A549 (cell line): Measurements from ENCODE around the gene MORN1.

Experiments
- EP300 ChIP-seq, 2 experiments: fragments of >200 bp; sonication (Bioruptor Twin); formaldehyde crosslinking; IDR thresholded peaks; 2 replicates in 1 of 2; 3 replicates in 1 of 2; pipeline ENCODE4 v1.6.1; 2016 to 2017
- HOXB13 ChIP-seq: fragments of 250-450 bp; sonication (Bioruptor Pico); IDR thresholded peaks from 2 replicates; pipeline ENCODE4 v1.5.0; 2020; ENCODE audit warnings: low read depth, mild to moderate bottlenecking, moderate library complexity
- JUN ChIP-seq, 2 experiments: fragments of >200 bp; sonication (Bioruptor Twin); formaldehyde crosslinking; IDR thresholded peaks; 2 replicates in 1 of 2; 3 replicates in 1 of 2; pipeline ENCODE4 v1.6.1; 2016 to 2017
- KDM1A ChIP-seq: fragments of 200-600 bp; sonication (generic); IDR thresholded peaks from 2 replicates; pipeline ENCODE4 v1.6.1; 2016; ENCODE audit warnings: low read depth, mild to moderate bottlenecking
- KDM5A ChIP-seq: fragments of 200-600 bp; sonication (generic); IDR thresholded peaks from 2 replicates; pipeline ENCODE4 v1.6.1; 2016; ENCODE audit warnings: antibody characterized with exemption, mild to moderate bottlenecking
- POLR2A ChIP-seq: IDR thresholded peaks from 2 replicates; pipeline ENCODE4 v1.6.1; 2012; ENCODE audit warnings: mild to moderate bottlenecking, low read length
- RAD21 ChIP-seq, 2 experiments: fragments of >200 bp in 1 of 2; sonication (Bioruptor Twin) in 1 of 2; formaldehyde crosslinking in 1 of 2; IDR thresholded peaks in 1 of 2; conservative IDR thresholded peaks in 1 of 2; 2 replicates in 1 of 2; 3 replicates in 1 of 2; pipeline ENCODE4 v1.6.1; 2012 to 2018; ENCODE audit warnings: inconsistent platforms in 1 of 2
- RNF2 ChIP-seq: fragments of 200-600 bp; sonication (generic); IDR thresholded peaks from 2 replicates; pipeline ENCODE4 v1.6.1; 2016; ENCODE audit warnings: low read depth, mild to moderate bottlenecking, antibody characterized with exemption, moderate library complexity, borderline replicate concordance
- ZFP36 ChIP-seq: fragments of 450-650 bp; IDR thresholded peaks from 2 replicates; pipeline ENCODE4 v1.6.1; 2014; ENCODE audit warnings: borderline replicate concordance; ENCODE audit not compliant: partially characterized antibody
- ZNF302 ChIP-seq: fragments of 250-450 bp; sonication (Bioruptor Pico); IDR thresholded peaks from 2 replicates; pipeline ENCODE4 v1.9.0; 2021; ENCODE audit warnings: inconsistent platforms, mild to moderate bottlenecking, moderate library complexity
- TF ChIP-seq, protein P1 (sequence below): fragments of >200 bp; sonication (Bioruptor Twin); formaldehyde crosslinking; IDR thresholded peaks from 3 replicates; pipeline ENCODE4 v1.5.1; 2016
- TF ChIP-seq, protein P2 (sequence below): IDR thresholded peaks from 2 replicates; pipeline ENCODE4 v1.6.1; 2012
- TF ChIP-seq, protein P3 (sequence below): fragments of 200-600 bp; sonication (generic); IDR thresholded peaks from 2 replicates; pipeline ENCODE4 v1.6.1; 2016; ENCODE audit warnings: antibody characterized with exemption, mild to moderate bottlenecking, moderate library complexity
- TF ChIP-seq, protein P4 (sequence below): fragments of 150-350 bp; IDR thresholded peaks from 2 replicates; pipeline ENCODE4 v1.6.1; 2014; ENCODE audit warnings: low read depth, mild to moderate bottlenecking, low read length

DNA sequence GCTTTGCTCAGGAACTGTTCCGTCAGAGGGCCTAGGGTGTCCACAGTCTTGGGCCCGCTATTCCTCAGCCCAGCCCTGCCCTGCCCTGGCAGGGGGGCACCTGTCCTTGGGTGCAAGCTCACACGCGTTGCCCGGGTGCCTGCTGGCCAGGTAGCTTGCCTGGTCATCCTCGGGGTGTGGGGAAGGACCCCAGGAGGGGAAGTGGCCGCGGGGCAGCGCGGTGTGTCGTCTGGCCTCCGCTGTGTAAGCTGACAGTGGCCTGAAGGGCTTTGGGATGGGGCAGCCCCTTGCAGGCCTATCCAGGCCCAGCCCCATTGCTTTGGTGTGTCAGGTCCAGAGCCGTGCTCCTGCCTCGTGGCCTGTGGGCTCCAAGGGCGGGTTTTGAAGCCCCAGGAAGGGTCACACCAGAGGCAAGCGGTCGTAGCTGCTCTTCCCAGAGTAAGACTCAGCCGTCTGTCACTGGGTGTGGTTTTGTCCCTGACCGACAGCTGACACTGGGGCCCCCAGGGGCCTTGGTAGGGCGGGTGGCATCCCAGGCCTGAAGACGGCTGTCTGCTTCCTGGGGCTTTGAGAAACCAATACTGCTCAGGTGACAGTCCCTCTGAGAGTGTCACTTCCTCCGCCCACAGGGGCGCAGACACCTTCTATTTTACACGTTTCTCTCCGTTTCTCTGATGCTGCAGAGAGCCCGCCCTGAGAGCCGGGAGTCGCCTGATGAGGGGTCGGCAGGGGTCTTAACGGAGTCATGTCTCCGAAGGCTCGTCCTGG lies 91.2 kb downstream of the MORN1 start:
- no peak for TF ChIP-seq RNF2
- TF ChIP-seq, protein P1, sequence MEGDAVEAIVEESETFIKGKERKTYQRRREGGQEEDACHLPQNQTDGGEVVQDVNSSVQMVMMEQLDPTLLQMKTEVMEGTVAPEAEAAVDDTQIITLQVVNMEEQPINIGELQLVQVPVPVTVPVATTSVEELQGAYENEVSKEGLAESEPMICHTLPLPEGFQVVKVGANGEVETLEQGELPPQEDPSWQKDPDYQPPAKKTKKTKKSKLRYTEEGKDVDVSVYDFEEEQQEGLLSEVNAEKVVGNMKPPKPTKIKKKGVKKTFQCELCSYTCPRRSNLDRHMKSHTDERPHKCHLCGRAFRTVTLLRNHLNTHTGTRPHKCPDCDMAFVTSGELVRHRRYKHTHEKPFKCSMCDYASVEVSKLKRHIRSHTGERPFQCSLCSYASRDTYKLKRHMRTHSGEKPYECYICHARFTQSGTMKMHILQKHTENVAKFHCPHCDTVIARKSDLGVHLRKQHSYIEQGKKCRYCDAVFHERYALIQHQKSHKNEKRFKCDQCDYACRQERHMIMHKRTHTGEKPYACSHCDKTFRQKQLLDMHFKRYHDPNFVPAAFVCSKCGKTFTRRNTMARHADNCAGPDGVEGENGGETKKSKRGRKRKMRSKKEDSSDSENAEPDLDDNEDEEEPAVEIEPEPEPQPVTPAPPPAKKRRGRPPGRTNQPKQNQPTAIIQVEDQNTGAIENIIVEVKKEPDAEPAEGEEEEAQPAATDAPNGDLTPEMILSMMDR: no peak
- no peak for TF ChIP-seq HOXB13 (CRISPR knock-in tag)
- TF ChIP-seq EP300 (IDR thresholded peaks at IDR 0.05): no peak
- TF ChIP-seq, protein P2, sequence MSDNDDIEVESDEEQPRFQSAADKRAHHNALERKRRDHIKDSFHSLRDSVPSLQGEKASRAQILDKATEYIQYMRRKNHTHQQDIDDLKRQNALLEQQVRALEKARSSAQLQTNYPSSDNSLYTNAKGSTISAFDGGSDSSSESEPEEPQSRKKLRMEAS: no peak
- TF ChIP-seq KDM5A: no peak
- TF ChIP-seq RAD21 (conservative IDR thresholded peaks at IDR 0.05 in 1 of 2, IDR thresholded peaks at IDR 0.05 in 1 of 2): no peak
- TF ChIP-seq, protein P3, sequence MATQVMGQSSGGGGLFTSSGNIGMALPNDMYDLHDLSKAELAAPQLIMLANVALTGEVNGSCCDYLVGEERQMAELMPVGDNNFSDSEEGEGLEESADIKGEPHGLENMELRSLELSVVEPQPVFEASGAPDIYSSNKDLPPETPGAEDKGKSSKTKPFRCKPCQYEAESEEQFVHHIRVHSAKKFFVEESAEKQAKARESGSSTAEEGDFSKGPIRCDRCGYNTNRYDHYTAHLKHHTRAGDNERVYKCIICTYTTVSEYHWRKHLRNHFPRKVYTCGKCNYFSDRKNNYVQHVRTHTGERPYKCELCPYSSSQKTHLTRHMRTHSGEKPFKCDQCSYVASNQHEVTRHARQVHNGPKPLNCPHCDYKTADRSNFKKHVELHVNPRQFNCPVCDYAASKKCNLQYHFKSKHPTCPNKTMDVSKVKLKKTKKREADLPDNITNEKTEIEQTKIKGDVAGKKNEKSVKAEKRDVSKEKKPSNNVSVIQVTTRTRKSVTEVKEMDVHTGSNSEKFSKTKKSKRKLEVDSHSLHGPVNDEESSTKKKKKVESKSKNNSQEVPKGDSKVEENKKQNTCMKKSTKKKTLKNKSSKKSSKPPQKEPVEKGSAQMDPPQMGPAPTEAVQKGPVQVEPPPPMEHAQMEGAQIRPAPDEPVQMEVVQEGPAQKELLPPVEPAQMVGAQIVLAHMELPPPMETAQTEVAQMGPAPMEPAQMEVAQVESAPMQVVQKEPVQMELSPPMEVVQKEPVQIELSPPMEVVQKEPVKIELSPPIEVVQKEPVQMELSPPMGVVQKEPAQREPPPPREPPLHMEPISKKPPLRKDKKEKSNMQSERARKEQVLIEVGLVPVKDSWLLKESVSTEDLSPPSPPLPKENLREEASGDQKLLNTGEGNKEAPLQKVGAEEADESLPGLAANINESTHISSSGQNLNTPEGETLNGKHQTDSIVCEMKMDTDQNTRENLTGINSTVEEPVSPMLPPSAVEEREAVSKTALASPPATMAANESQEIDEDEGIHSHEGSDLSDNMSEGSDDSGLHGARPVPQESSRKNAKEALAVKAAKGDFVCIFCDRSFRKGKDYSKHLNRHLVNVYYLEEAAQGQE: no peak
- no peak for TF ChIP-seq POLR2A
- TF ChIP-seq, protein P4, sequence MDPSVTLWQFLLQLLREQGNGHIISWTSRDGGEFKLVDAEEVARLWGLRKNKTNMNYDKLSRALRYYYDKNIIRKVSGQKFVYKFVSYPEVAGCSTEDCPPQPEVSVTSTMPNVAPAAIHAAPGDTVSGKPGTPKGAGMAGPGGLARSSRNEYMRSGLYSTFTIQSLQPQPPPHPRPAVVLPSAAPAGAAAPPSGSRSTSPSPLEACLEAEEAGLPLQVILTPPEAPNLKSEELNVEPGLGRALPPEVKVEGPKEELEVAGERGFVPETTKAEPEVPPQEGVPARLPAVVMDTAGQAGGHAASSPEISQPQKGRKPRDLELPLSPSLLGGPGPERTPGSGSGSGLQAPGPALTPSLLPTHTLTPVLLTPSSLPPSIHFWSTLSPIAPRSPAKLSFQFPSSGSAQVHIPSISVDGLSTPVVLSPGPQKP: no peak
- no peak for TF ChIP-seq JUN (IDR thresholded peaks at IDR 0.05)
- TF ChIP-seq ZFP36: no peak
- no peak for TF ChIP-seq ZNF302 (CRISPR knock-in tag)
- TF ChIP-seq KDM1A: no peak
